Progenitor cell of endocrine pancreas (in vitro differentiated cells): ENCODE measurements around the gene ANKLE2. TPM values are rescaled to one million over a fixed set of nuclear protein-coding genes. Genes with fewer than 3 reads are reported as not detected.

Source experiments
- DNase-seq: peaks from one replicate; pipeline ENCODE4 v3.0.0; 2021; ENCODE audit warnings: low spot score; ENCODE audit not compliant: unreplicated experiment
- H3K27ac Mint-ChIP-seq: 2 replicates; pipeline ENCODE4 v1.8.0; 2021; ENCODE audit warnings: mild to moderate bottlenecking, moderate library complexity, mixed read lengths
- H3K27me3 Mint-ChIP-seq: 2 replicates; pipeline ENCODE4 v1.8.0; 2021; ENCODE audit warnings: mixed read lengths
- H3K36me3 Mint-ChIP-seq: 2 replicates; pipeline ENCODE4 v1.8.0; 2022; ENCODE audit warnings: mixed read lengths; ENCODE audit not compliant: insufficient read depth
- H3K4me1 Mint-ChIP-seq: 2 replicates; pipeline ENCODE4 v1.8.0; 2021; ENCODE audit warnings: low read depth, mixed read lengths
- H3K4me3 Mint-ChIP-seq: 2 replicates; pipeline ENCODE4 v1.8.0; 2021; ENCODE audit warnings: low read depth, mild to moderate bottlenecking, moderate library complexity, mixed read lengths
- H3K9me3 Mint-ChIP-seq: 2 replicates; pipeline ENCODE4 v1.8.0; 2021; ENCODE audit warnings: low read depth, mixed read lengths
- total RNA-seq: library from RNA; stranded (reverse); gene quantifications from 2 replicates; pipeline ENCODE4 v1.2.1, GENCODE V29; 2021
- TF ChIP-seq, protein P1 (sequence below): fragments of 200-600 bp; sonication (generic); IDR thresholded peaks from one replicate; pipeline ENCODE4 v1.5.0; 2021; ENCODE audit warnings: antibody characterized with exemption, mild to moderate bottlenecking; ENCODE audit not compliant: unreplicated experiment

ANKLE2 gene
- total RNA-seq, 1 donor from 2014 or later = 81.1 TPM

- Mint-ChIP-seq H3K36me3 (peaks cover 33% of the 10 kb centered on the region), H3K27ac (no peak overlapping the region), H3K27me3 (no peaks in the 10 kb centered on the region), H3K9me3 (no peaks in the 10 kb centered on the region), H3K4me1 (no peaks in the 10 kb centered on the region), H3K4me3 (no peak overlapping the region)
- TF ChIP-seq, protein P1, sequence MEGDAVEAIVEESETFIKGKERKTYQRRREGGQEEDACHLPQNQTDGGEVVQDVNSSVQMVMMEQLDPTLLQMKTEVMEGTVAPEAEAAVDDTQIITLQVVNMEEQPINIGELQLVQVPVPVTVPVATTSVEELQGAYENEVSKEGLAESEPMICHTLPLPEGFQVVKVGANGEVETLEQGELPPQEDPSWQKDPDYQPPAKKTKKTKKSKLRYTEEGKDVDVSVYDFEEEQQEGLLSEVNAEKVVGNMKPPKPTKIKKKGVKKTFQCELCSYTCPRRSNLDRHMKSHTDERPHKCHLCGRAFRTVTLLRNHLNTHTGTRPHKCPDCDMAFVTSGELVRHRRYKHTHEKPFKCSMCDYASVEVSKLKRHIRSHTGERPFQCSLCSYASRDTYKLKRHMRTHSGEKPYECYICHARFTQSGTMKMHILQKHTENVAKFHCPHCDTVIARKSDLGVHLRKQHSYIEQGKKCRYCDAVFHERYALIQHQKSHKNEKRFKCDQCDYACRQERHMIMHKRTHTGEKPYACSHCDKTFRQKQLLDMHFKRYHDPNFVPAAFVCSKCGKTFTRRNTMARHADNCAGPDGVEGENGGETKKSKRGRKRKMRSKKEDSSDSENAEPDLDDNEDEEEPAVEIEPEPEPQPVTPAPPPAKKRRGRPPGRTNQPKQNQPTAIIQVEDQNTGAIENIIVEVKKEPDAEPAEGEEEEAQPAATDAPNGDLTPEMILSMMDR = no peak
- no peak for DNase-seq
These were observed 25.3 kb downstream of the ANKLE2 start for GRCh38 chr12:132736378-132736777.

GRCh38 chr12:132735496-132735895 is 26.1 kb downstream of the ANKLE2 start:
- Mint-ChIP-seq H3K4me3 (no peak overlapping the region), H3K9me3 (no peaks in the 10 kb centered on the region), H3K4me1 (no peaks in the 10 kb centered on the region), H3K36me3 (peaks cover 37% of the 10 kb centered on the region), H3K27me3 (no peaks in the 10 kb centered on the region), H3K27ac (no peak overlapping the region)
- DNase-seq = no peak
- TF ChIP-seq, protein P1 = no peak

- H3K27me3 Mint-ChIP-seq = no peaks in the 10 kb centered on the region
- TF ChIP-seq, protein P1 = no peak
- H3K4me3 Mint-ChIP-seq = no peak overlapping the region
- H3K36me3 Mint-ChIP-seq = peaks cover 43% of the 10 kb centered on the region
- no peaks in the 10 kb centered on the region for H3K4me1 Mint-ChIP-seq
- no peaks in the 10 kb centered on the region for H3K9me3 Mint-ChIP-seq
- no peak for DNase-seq
- H3K27ac Mint-ChIP-seq = no peak overlapping the region
These were observed 27.4 kb downstream of the ANKLE2 start for GRCh38 chr12:132734206-132734605.

DNA sequence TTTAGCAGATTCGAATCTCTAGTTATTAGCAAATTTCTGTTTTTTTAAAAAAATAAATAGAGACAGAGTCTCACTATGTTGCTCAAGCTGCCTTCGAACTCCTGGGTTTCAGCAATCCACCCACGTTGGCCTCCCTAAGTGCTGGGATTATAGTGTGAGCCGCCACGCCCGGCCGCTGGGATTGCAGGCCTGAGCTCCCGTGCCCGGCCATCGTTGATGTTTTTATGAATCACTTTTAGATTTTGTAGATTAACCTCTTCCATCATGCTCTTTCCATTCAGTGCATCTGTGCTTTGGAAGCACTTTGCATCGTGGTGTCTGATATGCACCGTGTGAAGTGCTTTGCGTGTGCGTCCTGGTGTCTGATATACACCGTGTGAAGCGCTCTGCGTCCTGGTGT is 30.1 kb downstream of the ANKLE2 start:
- H3K36me3 Mint-ChIP-seq = peaks cover 46% of the 10 kb centered on the region
- H3K27me3 Mint-ChIP-seq = no peaks in the 10 kb centered on the region
- H3K4me1 Mint-ChIP-seq = no peaks in the 10 kb centered on the region
- H3K4me3 Mint-ChIP-seq = no peak overlapping the region
- TF ChIP-seq, protein P1 = no peak
- no peak overlapping the region for H3K27ac Mint-ChIP-seq
- no peak for DNase-seq
- H3K9me3 Mint-ChIP-seq = no peaks in the 10 kb centered on the region

DNA sequence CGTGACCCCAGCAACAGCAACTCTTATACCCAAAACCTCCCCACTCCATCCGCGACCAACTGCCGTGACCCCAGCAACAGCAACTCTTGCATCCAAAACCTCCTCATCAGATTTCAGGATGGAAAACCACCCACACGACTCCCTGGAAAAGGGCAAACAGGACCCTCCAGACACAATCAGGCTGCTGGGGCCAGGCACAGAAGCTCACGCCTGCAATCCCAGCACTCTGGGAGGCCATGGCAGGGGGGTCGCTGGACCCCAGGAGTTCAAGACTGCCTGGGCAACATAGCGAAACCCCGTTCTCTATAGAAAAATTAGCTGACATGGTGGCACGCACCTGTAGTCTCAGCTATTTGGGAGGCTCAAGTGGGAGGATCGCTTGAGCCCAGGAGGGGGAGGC is 31.3 kb downstream of the ANKLE2 start:
- H3K36me3 Mint-ChIP-seq = peaks cover 49% of the 10 kb centered on the region
- H3K9me3 Mint-ChIP-seq = no peaks in the 10 kb centered on the region
- H3K27me3 Mint-ChIP-seq = no peaks in the 10 kb centered on the region
- no peak for DNase-seq
- TF ChIP-seq, protein P1 = no peak
- no peak overlapping the region for H3K27ac Mint-ChIP-seq
- no peak overlapping the region for H3K4me3 Mint-ChIP-seq
- H3K4me1 Mint-ChIP-seq = no peaks in the 10 kb centered on the region
